PC-9 (cell line): ENCODE data around the gene BTBD10.

Experiments used
- CTCF ChIP-seq: fragments of 200-600 bp; sonication (generic); conservative IDR thresholded peaks from 2 replicates; pipeline ENCODE4 v1.6.1; 2017; ENCODE audit warnings: mixed run types, antibody characterized with exemption, mild to moderate bottlenecking, moderate library complexity
- EZH2 ChIP-seq: fragments of 200-600 bp; sonication (generic); IDR thresholded peaks from 2 replicates; pipeline ENCODE4 v1.8.0; 2017; ENCODE audit warnings: antibody characterized with exemption, low read depth

DNA sequence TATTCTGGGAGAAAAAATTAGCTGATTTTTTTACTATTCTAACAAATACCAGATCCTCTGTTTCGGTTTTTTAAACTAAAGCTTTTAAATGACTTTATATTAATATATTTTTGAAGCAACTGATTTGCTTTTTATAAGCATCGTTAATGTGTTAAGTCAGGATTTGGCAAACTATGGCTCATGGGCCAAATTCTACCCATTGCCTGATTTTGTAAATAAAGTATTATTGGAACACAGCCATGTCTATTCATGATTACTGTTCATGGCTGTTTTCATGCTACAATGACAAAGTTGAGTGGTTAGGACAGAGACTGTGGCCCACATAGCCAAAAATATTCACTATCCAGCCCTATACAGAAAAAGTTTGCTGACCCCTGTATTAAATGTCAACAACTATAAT is 29.6 kb downstream of the BTBD10 start:
- TF ChIP-seq CTCF: no peak
- TF ChIP-seq EZH2: no peak
